Panc1 (cell line): Measurements from ENCODE around the gene NFAM1. TPM values are rescaled to one million over a fixed set of nuclear protein-coding genes. Genes with fewer than 3 reads are reported as not detected.

ENCODE experiments used
- ATAC-seq: fragments of 200-7000 bp; cut with Tn5 transposase; 2 replicates; pipeline ENCODE4 v1.9.1; 2020; ENCODE audit warnings: mild to moderate bottlenecking, moderate library complexity
- BruUV-seq: library from RNA; stranded (reverse); fragments of 400-500 nt; replicated peaks from 2 replicates; lab custom pipeline; 2021; lab: Mats Ljungman, UMichigan
- CTCF ChIA-PET: fragments of 300-600 bp; sonication (Branson Sonifier 250); formaldehyde crosslinking; loops from one replicate; lab custom pipeline; 2022; ENCODE audit warnings: antibody characterized with exemption; lab: Charles Lee
- POLR2A ChIA-PET: fragments of 300-600 bp; sonication (Branson Sonifier 250); formaldehyde crosslinking; loops from one replicate; lab custom pipeline; 2022; ENCODE audit warnings: antibody characterized with exemption; lab: Charles Lee
- DNase-seq: peaks from one replicate; pipeline ENCODE4 v3.0.0-alpha.2; 2010; ENCODE audit warnings: low read depth, low spot score
- H3K27ac ChIP-seq: 2 replicates; pipeline ENCODE4 v1.5.1; 2011; ENCODE audit warnings: mild to moderate bottlenecking, low read length, inconsistent platforms
- H3K27me3 ChIP-seq: fragments of 200-500 bp; sonication (Bioruptor generic); 2 replicates; pipeline ENCODE4 v1.6.0; 2014; ENCODE audit warnings: low read length, inconsistent platforms; ENCODE audit not compliant: control insufficient read depth, insufficient read depth
- H3K36me3 ChIP-seq: fragments of 200-500 bp; sonication (Bioruptor generic); 2 replicates; pipeline ENCODE4 v1.5.1; 2014; ENCODE audit warnings: inconsistent platforms, mild to moderate bottlenecking, low read length, moderate library complexity; ENCODE audit not compliant: control insufficient read depth, insufficient read depth
- H3K4me1 ChIP-seq: 2 replicates; pipeline ENCODE4 v1.5.1; 2011; ENCODE audit warnings: inconsistent platforms, mild to moderate bottlenecking, low read length, moderate library complexity; ENCODE audit not compliant: control insufficient read depth, insufficient read depth
- H3K4me3 ChIP-seq, 2 experiments: 2 replicates each; pipeline ENCODE4 v1.5.1; 2011 to 2012; ENCODE audit warnings: low read depth in 2 of 2, low read length in 2 of 2, mild to moderate bottlenecking in 2 of 2, inconsistent platforms in 1 of 2, moderate library complexity in 1 of 2
- H3K9me3 ChIP-seq: fragments of 200-500 bp; sonication (Bioruptor generic); 2 replicates; pipeline ENCODE4 v1.5.1; 2014; ENCODE audit warnings: low read depth, mild to moderate bottlenecking, inconsistent platforms, low read length, moderate library complexity; ENCODE audit not compliant: control insufficient read depth, insufficient read depth
- CTCF ChIP-seq: fragments of 450-650 bp; IDR thresholded peaks from 2 replicates; pipeline ENCODE4 v1.5.1; 2017; ENCODE audit warnings: mild to moderate bottlenecking
- POLR2AphosphoS5 ChIP-seq: IDR thresholded peaks from 2 replicates; pipeline ENCODE4 v1.6.1; 2012; ENCODE audit warnings: mild to moderate bottlenecking, low read depth, low read length, moderate library complexity
- REST ChIP-seq, 2 experiments: IDR thresholded peaks; 2 replicates each; pipeline ENCODE4 v1.6.1; 2011 to 2012; ENCODE audit warnings: low read depth in 2 of 2, control low read depth in 1 of 2, low read length in 1 of 2, mild to moderate bottlenecking in 1 of 2, moderate library complexity in 1 of 2; ENCODE audit not compliant: insufficient read depth in 1 of 2
- SIN3A ChIP-seq: IDR thresholded peaks from 2 replicates; pipeline ENCODE4 v1.6.1; 2012; ENCODE audit warnings: low read depth, mild to moderate bottlenecking, low read length, moderate library complexity, borderline replicate concordance; ENCODE audit not compliant: insufficient read depth
- TCF7L2 ChIP-seq: IDR thresholded peaks from 2 replicates; pipeline ENCODE4 v1.6.1; 2011; ENCODE audit warnings: mild to moderate bottlenecking, low read depth, low read length, inconsistent platforms
- in situ Hi-C: cut with HindIII; loops from 2 replicates; pipeline ENCODE4 v1.10.0; 2016; ENCODE audit warnings: low sequenced_read_pairs, low pct_unique_long_range_greater_than_20kb
- intact Hi-C: fragments of 100-400 bp; cut with micrococcal nuclease; formaldehyde crosslinking; loops from one replicate; pipeline ENCODE4 v1.10.0; 2022; ENCODE audit not compliant: unreplicated experiment
- total RNA-seq: library from RNA; stranded (reverse); gene quantifications from one replicate; pipeline ENCODE4 v1.2.1, GENCODE V29; 2021; ENCODE audit not compliant: unreplicated experiment

NFAM1 gene
- total RNA-seq, 1 experiment from 2014 or later: 0.41 TPM

GRCh38 chr22:42414021-42414420 is 18.2 kb downstream of the NFAM1 start:
- Histone ChIP-seq H3K27ac (no peak overlapping the region), H3K4me3 (no peak overlapping the region), H3K4me1 (no peaks in the 10 kb centered on the region), H3K36me3 (no peaks in the 10 kb centered on the region), H3K9me3 (no peaks in the 10 kb centered on the region), H3K27me3 (no peaks in the 10 kb centered on the region)
- no peak for TF ChIP-seq SIN3A
- no peak for TF ChIP-seq REST (IDR thresholded peaks at IDR 0.05; ENCODE audit: insufficient read depth in 1 of 2, low read depth in 2 of 2, low read length in 1 of 2)
- TF ChIP-seq TCF7L2: no peak
- TF ChIP-seq POLR2AphosphoS5: no peak
- no peak for TF ChIP-seq CTCF
- DNase-seq (no peak), ATAC-seq (no peak)
- in situ Hi-C loops (no loop called here), intact Hi-C loops (no loop called here)
- POLR2A ChIA-PET: interaction anchor here (0.6 kb wide), 1 partner anchor 14 kb away, joined by 3 read pairs; no protein-coding TSS in a partner anchor
- CTCF ChIA-PET: no interaction called here
- no TSS peak for BruUV-seq

- CTCF ChIA-PET: no interaction called here
- no peaks in the 10 kb centered on the region for H3K36me3 ChIP-seq
- H3K4me3 ChIP-seq: no peak overlapping the region
- TF ChIP-seq TCF7L2 (no peak), POLR2AphosphoS5 (no peak)
- BruUV-seq: no TSS peak
- DNase-seq: no peak
- no peak overlapping the region for H3K27ac ChIP-seq
- H3K4me1 ChIP-seq: no peaks in the 10 kb centered on the region
- in situ Hi-C loops: no loop called here
- POLR2A ChIA-PET: no interaction called here
- intact Hi-C loops: no loop called here
- no peaks in the 10 kb centered on the region for H3K27me3 ChIP-seq
- H3K9me3 ChIP-seq: no peaks in the 10 kb centered on the region
- no peak for ATAC-seq
Measured at GRCh38 chr22:42412744-42413333, 19.4 kb downstream of the NFAM1 start.

GRCh38 chr22:42410708-42411107 is 21.5 kb downstream of the NFAM1 start:
- CTCF ChIA-PET: no interaction called here
- no TSS peak for BruUV-seq
- no peak for ATAC-seq

More at GRCh38 chr22:42410708-42411107, 21.5 kb downstream of the NFAM1 start:
- POLR2A ChIA-PET: no interaction called here
- no peak overlapping the region for H3K27ac ChIP-seq
- H3K4me1 ChIP-seq: no peaks in the 10 kb centered on the region
- in situ Hi-C loops (no loop called here), intact Hi-C loops (no loop called here)
- TF ChIP-seq CTCF (no peak), REST (IDR thresholded peaks at IDR 0.05; ENCODE audit: insufficient read depth in 1 of 2, low read depth in 2 of 2, low read length in 1 of 2) (no peak), TCF7L2 (no peak), POLR2AphosphoS5 (no peak), SIN3A (no peak)
- no peak for DNase-seq
- no peaks in the 10 kb centered on the region for H3K36me3 ChIP-seq
- H3K9me3 ChIP-seq: no peaks in the 10 kb centered on the region
- no peak overlapping the region for H3K4me3 ChIP-seq
- H3K27me3 ChIP-seq: no peaks in the 10 kb centered on the region
